ENCODE results near the gene TARBP1.

DNA sequence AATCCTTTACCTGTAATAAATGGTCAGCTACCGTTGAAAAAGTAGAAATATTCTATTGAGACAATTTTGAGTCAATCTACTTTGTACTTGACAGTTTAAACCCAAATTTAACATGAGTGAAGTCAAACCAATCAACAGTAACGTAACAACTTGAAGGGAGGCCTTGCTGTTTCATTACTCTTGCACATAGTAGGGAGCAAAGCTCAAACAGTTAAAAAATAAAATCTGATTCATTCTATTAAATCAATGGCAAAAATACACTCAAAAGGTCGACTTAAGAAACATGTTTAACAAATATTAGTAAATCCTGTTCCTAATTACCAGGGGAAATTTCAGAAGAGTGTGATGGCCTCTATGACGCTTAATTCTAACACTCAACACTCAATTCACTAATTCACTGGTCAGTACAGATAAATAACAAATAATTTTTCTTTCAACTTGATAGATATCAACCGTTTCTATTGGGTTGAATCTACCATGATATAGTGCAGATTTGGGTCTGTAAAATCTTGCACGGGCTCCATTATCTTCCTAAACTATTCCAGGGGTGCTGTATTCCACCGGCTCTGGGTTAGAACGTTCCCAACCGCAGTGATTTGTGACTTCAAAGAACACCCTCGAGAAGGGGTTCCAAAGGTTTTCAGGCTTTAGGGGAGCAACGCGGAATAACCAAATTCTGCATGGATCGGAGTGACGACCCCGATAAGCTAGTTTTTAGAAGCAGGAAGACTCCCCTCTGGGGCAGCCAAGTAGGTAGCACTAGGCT lies 1.4 kb downstream of the TARBP1 start:
- no peak for TF ChIP-seq POLR2A (IDR thresholded peaks at IDR 0.05; ENCODE audit: low read depth, low read length)
- TF ChIP-seq POLR2AphosphoS5 (IDR thresholded peaks at IDR 0.05; ENCODE audit: low read depth, low read length), result no peak
- TF ChIP-seq TAF1 (IDR thresholded peaks at IDR 0.05; ENCODE audit: borderline replicate concordance, low read depth, low read length), result no peak

All from GM12892 (cell line).